Endometrial microvascular endothelial cells (primary cell): Measurements from ENCODE around the gene MED9. TPM values are rescaled to one million over a fixed set of nuclear protein-coding genes. Genes with fewer than 3 reads are reported as not detected.
"Not testable (repeated sequence)": the region's sequence is repeated elsewhere in the genome, so short reads cannot be mapped to it uniquely, and the experiment has no call there.

Source experiments
- in situ Hi-C: cut with HindIII; loops from 2 replicates; pipeline ENCODE4 v1.10.0; 2017; ENCODE audit warnings: low sequenced_read_pairs, low pct_unique_long_range_greater_than_20kb; ENCODE audit errors: inconsistent ontology term
- total RNA-seq: library from RNA; depleted of rRNA; stranded (reverse); fragments of >200 nt; gene quantifications from one replicate; pipeline ENCODE4 v1.2.3, GENCODE V29; 2015; ENCODE audit errors: inconsistent ontology term

The MED9 gene
- total RNA-seq, 1 donor from 2014 or later = 14.7 TPM

DNA sequence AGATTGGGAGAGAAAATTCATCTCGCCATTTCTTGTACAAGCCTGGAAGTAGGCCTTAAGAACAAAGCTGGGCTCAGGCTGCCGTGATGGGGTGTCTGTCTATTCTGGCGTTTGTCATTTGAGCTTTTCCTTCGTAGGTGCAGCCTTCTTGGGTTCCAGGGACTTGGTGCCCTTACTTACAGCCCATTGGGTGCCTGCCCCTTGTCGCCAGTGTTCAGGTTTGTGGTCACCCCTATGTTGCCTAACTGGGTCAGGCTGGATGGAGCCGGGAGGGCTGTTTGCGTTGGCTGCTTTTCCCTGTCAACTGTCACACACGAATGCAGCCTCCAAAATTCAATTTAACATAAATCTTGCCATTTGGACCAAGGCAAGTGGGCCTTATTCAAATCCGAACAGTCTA, 23.7 kb upstream of the MED9 start:
- in situ Hi-C loops = no loop called here

DNA sequence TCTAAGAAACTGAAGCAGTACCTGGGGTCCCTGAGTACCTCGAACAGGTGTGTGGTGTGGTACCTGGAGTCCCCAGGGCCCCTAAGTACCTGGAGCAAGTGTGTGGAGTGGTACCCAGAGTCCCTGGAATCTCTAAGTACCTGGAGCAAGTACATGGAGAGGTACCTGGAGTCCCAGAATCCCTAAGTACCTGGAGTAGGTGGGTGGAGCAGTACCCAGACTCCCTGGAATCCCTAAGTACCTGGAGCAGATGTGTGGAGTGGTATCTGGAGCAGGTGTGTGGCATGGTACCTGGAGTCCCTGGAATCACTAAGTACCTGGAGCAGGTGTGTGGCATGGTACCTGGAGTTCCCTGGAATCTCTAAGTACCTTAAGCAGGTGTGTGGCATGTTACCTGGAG, 22.5 kb upstream of the MED9 start:
- in situ Hi-C loops = no loop called here

DNA sequence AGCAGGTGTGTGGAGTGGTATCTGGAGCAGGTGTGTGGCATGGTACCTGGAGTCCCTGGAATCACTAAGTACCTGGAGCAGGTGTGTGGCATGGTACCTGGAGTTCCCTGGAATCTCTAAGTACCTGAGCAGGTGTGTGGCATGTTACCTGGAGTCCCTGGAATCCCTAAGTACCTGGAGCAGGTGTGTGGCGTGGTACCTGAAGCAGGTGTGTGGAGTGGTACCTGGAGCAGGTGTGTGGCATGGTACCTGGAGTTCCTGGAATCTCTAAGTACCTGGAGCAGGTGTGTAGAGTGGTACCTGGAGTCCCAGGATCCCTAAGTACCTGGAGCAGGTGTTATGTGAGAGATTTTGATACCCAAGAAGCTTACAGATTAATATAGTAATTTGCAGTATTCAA, 22.1 kb upstream of the MED9 start:
- in situ Hi-C loops = not testable (repeated sequence)

DNA sequence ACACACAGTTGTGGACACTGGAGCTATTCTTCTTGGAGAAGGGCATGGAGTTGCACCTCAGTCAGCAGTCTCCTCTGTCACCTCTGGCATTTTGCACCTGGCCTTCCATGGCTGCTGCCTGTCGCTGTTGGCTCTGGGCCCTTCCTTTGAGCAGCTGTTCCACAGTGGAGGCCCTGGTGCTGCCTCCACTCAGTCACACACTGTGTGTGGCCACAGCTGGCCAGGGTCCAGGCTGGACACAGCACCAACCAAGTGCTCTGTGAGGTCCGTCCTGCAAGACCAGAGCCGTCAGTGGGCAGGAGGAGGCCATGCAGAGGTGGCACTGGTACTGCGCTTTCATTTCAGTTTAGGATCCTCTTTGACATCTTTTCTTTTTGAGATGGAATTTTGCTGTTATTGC, 21.6 kb upstream of the MED9 start:
- in situ Hi-C loops = no loop called here

DNA sequence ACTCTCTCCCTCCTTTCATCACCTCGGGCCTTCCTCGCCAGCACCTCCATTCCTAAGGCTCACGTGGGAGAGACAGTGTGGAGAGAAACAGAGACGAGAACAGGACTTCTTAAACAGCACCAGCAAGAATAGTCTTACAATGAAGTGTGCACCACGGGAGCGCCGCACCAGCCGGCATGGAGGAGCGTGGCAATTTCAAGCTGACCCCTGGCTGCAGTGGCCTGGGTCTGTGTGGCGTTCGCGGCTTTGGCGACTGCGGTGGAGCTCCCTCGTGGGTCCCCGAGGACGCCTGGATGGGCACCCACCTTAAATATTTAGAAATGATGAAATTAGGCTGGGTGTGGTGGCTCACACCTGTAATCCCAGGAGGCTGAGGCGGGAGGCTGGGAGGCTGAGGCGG, 20.5 kb upstream of the MED9 start:
- in situ Hi-C loops = no loop called here

DNA sequence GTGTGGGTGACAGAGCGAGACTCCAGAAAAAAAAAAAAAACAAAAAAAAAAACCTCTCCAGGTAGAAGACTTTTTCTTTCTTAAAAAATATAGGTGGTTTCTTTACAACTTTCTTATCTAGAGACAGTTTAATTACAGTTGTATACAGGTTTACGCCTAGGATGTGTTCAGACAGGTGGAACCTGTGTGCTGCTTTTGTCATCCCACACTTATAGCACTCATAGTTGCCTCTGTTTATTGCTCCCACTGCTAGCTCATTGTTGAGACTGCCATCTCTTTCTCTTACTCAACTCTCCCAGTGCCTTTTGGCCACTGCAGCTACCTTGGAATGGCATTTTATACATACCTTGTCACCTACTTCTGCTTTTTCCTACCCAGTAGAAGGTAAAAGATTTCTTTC, 19.1 kb upstream of the MED9 start:
- in situ Hi-C loops = no loop called here

DNA sequence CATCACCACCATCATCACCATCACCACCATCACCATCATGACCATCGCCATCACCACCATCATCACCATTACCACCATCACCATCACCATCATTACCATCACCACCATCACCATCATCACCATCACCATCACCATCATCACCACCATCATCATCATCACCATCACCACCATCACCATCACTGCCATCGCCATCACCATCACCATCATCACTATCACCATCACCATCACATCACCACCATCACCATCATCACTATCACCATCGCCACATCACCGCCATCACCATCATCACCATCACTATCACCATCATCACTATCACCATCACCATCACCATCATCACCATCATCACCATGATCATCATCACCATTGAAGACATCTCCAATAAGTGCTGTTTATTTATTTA, 16.8 kb upstream of the MED9 start:
- in situ Hi-C loops = no loop called here

DNA sequence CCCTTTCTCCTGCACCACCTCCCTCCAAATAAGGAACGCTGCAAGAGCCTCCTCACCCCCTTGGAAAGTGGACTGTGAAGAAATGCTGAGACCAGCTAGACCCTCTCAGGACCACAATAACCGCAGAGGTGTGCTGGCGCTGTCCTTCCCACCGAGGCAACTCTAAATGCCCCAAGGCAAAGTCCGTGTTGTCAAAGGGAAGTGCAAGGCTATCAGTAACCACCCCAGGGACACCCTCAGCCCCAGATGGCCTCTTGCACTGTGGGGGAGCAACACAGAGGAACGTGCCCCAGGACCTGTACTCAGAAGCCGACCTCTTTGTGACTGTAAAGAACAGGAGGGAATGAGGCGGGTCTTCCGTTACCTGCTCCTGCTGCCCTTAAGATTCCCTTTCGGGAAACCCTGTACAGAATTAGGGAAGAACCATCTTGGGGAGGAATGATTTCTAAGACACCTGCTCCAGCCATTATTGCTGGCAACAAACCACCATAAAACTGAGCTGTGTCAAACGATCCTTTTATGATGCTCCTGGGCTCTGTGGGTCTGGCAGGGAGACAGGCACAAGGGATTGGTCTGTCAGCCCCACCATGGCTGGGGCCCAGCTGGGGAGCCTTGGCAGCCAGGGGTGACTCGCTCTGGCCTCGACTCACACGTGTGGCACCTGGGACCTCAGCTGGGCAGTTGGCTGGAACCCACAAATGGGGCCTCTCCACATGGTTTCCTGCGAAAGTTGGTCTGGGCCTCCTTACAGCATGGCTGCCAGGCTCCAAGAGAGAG, 14.6 kb upstream of the MED9 start:
- in situ Hi-C loops = no loop called here

DNA sequence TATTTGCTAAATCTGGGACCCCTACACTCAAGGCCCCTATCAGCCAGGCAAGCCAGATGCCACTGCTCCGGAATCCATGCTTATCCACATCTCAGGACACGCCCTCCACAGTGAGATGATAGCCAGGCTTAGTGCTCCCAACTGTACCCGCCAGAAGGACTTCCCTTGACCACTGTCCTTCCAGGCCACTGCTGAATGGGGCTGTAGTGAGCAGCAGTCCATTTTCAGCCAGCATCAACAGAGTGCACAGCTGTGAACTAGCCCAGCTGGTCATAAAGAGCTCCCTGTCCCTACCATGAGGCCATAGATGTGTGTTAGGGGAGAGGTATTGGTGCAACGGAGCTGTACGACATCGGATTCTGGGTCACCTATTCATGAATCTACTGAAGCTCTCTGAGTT, 13.0 kb upstream of the MED9 start:
- in situ Hi-C loops = no loop called here

DNA sequence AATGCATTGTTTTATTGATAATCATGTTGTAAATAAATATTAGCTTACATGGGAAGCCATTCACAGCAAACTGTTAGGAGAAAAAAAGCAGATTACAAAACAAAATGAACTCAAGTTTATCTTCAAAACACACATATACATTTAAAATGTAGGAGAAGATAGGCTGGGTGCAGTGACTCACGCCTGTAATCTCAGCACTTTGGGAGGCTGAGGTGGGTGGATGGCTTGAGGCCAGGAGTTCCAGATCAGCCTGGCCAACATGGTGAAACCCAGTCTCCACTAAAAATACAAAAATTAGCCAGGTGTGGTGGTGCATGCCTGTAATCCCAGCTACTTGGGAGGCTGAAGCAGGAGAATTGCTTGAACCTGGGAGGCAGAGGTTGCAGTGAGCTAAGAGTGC, 10.9 kb upstream of the MED9 start:
- in situ Hi-C loops = not testable (repeated sequence)

DNA sequence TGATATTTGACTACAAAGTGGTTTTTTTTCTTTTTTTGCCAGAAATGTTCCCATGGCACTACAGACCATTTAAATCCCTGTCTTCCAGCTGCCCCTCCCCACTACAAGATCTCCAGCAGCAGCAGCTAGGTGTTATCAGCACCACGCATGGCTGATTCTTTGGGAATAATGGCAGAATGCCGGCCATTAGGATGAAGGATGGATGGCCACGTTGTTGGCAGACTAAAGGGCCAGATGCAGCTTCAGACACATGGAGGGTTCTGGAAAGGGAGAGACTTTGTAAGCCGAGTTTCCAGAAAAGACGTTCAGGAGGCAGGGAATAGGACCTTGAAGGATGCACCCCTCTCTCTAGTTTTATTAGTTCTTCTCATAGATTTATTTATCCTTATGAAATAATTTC, 10.3 kb upstream of the MED9 start:
- in situ Hi-C loops = no loop called here

DNA sequence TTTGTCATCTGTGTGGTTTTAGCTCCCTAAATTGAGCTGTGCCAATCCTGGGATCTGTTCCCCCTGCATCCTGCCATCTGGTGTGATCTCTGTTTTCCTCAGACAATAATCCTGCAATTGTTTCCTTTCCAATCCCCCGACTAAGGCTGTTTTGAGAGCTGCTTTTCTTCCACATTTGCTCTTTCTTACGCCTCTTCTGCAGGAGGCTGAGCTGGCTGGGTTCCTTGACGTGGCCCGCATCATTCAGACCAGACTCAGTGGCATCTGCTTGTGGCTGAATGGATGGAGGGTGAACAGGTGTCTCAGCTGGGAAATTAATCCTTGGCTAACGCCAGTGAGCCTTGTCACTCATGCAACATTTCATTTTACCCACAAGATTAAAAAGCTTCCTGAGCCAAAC, 9.8 kb upstream of the MED9 start:
- in situ Hi-C loops = no loop called here

DNA sequence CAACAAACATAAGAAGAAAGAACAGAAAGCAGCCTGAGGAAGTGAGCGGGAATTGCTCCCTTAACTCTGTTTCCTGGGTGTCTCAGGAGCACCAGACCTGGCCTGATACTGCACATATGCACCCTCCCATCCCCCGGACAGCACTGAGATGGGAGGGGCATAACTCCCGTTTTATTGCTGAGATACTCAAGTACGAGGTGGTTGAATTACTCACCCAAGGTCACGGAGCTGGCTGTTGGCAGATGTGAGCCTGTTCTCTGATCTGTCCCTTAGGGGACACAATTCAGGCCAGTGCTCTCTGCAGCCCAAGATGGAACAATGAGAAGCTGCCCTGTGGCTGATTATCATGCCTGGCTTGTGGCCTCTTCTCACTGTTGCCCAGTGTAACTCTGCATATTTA, 9.1 kb upstream of the MED9 start:
- in situ Hi-C loops = no loop called here

DNA sequence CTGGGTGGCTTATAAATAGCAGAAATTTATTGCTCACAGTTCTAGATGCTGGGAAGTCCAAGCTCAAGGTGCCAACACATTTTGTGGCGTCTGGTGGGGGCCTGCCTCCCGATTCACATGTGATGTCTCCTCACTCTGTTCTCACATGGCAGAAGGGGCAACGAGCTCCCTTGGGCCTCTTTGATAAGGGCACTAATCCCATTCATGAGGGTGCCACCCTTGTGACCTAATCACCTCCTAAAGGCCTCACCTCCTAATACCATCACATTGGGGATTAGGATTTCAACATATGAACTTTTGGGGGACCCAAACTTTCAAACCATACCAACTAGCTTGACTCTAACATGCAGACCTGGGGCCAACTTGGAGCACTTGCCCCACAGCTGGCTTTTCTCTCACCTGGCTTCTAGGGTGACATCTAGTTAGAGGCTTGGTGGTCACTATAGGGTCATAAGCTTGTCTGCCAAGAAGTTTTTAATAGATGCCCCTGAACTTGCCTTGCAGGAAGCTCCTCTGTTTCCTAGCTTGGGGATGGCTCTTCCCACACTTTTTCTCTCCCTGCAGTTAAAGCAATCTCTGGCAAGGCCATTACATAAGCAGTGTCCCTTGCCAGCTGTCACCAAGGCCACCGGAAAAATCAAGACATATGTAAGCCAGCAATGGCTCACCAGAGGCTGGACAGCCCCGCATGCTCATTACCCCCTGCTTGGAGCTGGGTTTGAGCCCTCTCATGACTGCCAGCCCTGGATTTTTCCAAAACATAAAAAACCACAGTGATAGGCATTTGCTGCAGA, 8.4 kb upstream of the MED9 start:
- in situ Hi-C loops = no loop called here

DNA sequence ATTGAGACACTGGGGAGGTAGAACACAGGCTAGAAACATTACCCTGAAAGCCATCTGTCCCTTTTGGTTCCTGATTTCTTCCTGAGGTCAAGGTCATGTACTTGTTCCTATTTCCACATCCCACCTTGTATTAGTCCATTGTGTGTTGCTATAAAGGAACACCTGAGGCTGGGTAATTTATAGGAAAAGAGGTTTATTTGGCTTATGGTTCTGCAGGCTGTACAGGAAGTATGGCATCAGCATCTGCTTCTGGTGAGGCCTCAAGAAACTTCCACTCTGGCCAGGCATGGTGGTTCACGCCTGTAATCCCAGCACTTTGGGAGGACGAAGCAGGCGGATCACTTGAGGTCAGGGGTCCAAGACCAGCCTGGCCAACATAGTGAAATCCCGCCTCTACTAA, 7.4 kb upstream of the MED9 start:
- in situ Hi-C loops = no loop called here

DNA sequence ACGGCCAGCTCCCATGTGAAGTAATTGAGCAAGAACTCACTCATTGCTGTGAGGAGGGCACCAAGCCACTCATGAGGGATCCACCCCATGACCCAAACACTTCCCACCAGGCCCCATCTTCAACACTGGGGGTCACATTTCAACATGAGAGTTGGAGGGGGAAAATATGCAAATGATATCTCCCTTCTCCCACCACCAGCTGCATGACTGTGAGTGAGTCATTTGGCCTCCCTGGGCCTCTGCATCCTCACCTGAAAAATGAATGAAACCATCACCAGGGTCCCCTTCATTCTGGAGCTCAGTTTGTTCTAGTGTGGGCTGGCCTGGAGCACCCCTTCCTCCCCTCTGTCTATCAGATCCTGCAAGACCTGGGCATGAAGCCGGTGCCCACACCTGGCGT, 6.8 kb upstream of the MED9 start:
- in situ Hi-C loops = no loop called here

DNA sequence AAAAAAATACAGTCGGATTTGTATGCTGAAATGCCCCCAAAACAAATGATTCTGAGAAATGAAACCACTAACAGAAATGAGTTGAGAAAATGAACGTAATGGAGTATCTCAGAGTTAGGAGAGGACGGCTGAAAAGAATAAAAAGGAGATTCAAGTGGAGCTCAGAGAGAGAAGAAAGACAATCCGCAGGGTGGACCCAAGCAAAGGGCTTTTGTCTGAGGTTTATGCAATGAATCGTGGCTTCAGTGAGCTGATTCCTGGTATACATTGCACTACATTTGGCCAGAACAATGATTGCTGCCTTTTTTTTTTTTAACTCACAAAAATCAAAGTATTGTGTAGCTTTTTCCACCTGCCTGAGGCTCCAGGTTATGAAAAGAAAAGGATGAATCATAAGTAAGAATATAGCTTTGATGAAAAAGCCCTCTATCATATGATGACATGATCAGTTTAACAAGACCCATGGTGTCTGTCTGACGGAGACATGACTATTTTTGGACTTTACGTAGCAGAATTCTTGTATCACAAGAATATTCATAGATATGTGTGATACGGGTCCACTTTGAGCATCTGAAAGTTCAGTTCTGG, 4.4 kb upstream of the MED9 start:
- in situ Hi-C loops = no loop called here

DNA sequence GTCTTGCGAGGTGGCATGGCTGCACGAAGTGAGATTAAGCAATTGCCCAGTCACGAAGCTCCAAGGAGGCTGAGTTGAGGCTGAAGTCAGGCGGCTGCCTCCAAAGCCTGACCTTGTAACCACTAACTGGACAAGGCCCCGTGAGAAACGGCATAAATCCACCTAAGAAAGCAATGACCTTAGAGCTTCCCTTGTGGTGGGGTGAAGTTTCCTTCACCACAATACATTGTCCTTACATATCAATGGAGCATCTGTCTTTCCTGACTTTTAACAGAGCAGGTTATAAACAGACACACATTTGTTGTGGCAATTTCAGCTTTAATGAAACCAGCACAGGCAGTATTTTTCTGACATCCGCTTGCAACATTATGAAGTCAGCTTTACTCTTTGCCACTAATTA, 2.5 kb upstream of the MED9 start:
- in situ Hi-C loops = no loop called here

DNA sequence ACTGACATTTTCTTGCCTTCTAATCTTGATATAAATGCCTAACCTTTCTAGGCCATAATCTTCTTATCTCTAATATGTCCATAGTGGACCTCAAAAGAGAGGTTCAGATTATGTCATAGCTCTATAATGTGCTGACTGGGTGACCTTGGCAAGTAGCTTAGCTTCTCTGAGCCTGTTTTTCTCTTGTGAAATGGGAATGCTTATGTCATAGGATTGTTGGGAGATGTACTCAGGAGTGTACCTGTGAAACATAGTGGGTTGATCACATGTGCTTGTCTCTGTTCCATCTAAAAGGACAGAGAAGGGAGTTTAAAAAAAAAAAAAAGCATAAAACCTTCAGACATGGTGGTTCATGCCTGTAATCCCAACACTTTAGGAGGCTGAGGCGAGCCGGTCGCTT, 2.4 kb downstream of the MED9 start:
- in situ Hi-C loops = no loop called here

DNA sequence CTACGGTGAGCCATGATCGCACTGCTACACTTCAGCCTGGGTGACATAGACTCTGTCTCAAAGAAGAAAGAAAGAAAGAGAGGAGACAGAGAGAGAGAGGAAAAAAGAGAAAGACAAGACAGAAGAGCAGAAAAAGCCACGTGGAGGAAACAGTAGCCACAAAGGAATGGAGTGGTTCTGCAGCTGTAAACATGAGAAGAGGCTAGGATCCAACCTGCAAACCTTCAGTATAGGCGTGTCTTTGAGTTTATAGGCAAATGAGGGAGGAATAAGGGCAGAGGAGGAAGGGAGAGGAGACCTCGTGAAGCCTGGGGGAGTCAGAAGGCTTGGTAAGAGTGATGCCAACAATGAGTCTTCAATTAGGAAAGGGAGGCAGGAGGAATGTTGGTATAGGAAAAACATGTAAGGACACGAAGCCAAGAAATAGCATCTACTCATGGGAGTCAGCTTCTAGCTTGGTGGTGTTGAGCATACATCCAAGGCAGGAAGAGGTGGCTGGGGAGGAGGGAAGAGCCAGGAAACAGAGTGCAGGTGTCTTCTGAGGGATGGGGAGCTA, 3.9 kb downstream of the MED9 start:
- in situ Hi-C loops = no loop called here
